GM23248 (cell line): Measurements from ENCODE around the gene SALL2.

Experiments used
- EZH2 ChIP-seq: fragments of 200-600 bp; sonication (generic); IDR thresholded peaks from 2 replicates; pipeline ENCODE4 v1.6.1; 2018; ENCODE audit warnings: antibody characterized with exemption, mild to moderate bottlenecking; ENCODE audit not compliant: insufficient read depth, poor library complexity, severe bottlenecking
- EZH2phosphoT487 ChIP-seq: fragments of 200-600 bp; sonication (generic); IDR thresholded peaks from 2 replicates; pipeline ENCODE4 v1.6.1; 2018; ENCODE audit warnings: antibody characterized with exemption, moderate library complexity, mild to moderate bottlenecking, low read depth; ENCODE audit not compliant: insufficient read depth

- TF ChIP-seq EZH2 (no peak), EZH2phosphoT487 (no peak)
These were observed 15.4 kb upstream of the SALL2 start for GRCh38 chr14:21541413-21542074.
